ENCODE measurements around the gene RXRA.

The RXRA gene

GRCh38 chr9:134326724-134327601 is 708 bp downstream of the RXRA start:
- DNase-seq, result no peak

GRCh38 chr9:134327671-134328231 is 1.5 kb downstream of the RXRA start:
- DNase-seq, result no peak

GRCh38 chr9:134328341-134328840 is 2.1 kb downstream of the RXRA start:
- no peak for DNase-seq

- DNase-seq, result no peak
Observed at GRCh38 chr9:134328841-134329575, 2.8 kb downstream of the RXRA start.

- DNase-seq, result no peak
Observed at GRCh38 chr9:134329576-134329855, 3.3 kb downstream of the RXRA start.

- no peak for DNase-seq
Observed at GRCh38 chr9:134329886-134330285, 3.6 kb downstream of the RXRA start.

- DNase-seq, result no peak
Observed at GRCh38 chr9:134330590-134330989, 4.3 kb downstream of the RXRA start.

- DNase-seq, result no peak
Observed at GRCh38 chr9:134331186-134332025, 5.2 kb downstream of the RXRA start.

- DNase-seq, result no peak
Observed at GRCh38 chr9:134332266-134332665, 6.0 kb downstream of the RXRA start.

GRCh38 chr9:134332841-134333233 is 6.6 kb downstream of the RXRA start:
- no peak for DNase-seq

GRCh38 chr9:134333234-134333873 is 7.1 kb downstream of the RXRA start:
- no peak for DNase-seq

GRCh38 chr9:134333874-134334581 is 7.8 kb downstream of the RXRA start:
- no peak for DNase-seq

- DNase-seq, result no peak
Observed at GRCh38 chr9:134335061-134335460, 8.8 kb downstream of the RXRA start.

GRCh38 chr9:134335486-134336220 is 9.4 kb downstream of the RXRA start:
- DNase-seq, result no peak

- DNase-seq, result no peak
Observed at GRCh38 chr9:134336228-134336627, 10.0 kb downstream of the RXRA start.

- no peak for DNase-seq
Observed at GRCh38 chr9:134336924-134337323, 10.7 kb downstream of the RXRA start.

- no peak for DNase-seq
Observed at GRCh38 chr9:134337469-134337868, 11.2 kb downstream of the RXRA start.

GRCh38 chr9:134338394-134339182 is 12.3 kb downstream of the RXRA start:
- DNase-seq, result no peak

GRCh38 chr9:134339183-134339806 is 13.0 kb downstream of the RXRA start:
- DNase-seq, result no peak

Measured in activated naive CD4-positive, alpha-beta T cell treated with Interleukin-2 at 50 U/mL for 16 hours (primary cell).